ENCODE results near the gene PKDCC.
A peak's percentile ranks its signal among the peaks of the same experiment; 100 is the strongest.

The PKDCC gene

DNA sequence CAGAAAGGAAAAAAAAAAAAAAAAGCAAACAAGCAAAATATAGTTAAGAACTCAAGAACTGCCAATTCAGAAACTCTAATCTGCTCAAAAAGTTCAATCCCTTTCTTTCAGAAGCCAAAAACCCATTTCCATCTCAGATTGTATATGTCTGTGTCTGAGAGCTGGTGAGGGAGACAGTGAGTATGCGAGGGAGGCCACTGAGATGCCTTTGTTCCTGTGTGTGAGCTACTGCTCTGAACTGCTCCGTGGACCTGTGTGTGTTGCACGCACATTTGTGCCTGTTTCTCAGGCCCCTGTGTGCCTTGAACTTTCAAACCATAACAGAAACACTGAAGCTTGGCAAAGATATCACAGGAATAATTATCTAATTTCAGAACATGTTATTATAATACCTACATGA lies 2.5 kb upstream of the PKDCC start:
- no peak for TF ChIP-seq CTCF (IDR thresholded peaks at IDR 0.05; ENCODE audit: low read depth, low read length)
- no peak overlapping the region for H3K4me3 ChIP-seq (ENCODE audit: low read depth, low read length)

DNA sequence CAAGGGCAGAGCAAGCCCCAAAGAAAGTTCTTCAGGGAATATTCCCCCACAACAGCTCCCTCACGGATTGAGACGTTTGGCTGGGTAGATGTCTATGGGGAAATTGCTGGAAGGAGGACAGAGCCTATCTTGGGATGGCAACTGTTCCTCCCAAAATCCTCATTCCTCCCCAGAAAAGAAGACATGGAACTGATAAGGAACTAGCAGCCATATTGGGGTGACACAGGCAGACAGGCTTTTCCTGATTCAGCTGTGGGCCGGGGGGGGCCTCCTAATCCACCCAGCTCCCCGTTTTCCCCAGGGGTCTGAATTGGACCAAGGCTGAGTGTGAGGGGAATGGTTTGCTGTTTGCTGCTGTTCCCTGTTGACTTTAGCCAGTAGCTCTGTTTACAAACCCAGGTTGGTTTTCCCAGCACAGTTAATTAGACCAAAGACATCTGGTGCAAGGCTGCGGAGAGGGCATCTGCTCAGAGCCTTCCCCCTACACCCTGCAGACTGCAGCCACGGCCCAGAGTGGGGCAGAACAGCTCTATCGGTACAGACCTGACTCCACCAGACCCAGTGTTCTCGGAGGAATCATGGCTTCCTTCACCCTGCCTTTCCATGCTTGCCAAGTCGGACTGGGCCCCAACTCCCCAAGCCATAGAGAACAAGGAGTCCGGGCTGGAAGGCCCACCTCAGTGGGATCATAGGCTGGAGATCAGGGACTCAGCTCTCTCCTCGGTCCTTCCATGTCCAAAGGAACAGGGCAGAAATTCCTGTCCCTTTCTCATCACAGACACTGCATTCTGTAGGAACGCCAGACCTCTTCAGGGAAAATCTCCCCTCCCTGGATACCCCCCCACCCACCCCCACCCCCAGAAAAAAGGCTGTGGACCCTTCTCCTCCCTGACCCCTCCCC lies 1.7 kb upstream of the PKDCC start:
- no peak overlapping the region for H3K4me3 ChIP-seq (ENCODE audit: low read depth, low read length)
- no peak for TF ChIP-seq CTCF (IDR thresholded peaks at IDR 0.05; ENCODE audit: low read depth, low read length)

GRCh38 chr2:42046819-42047487 lies 868 bp upstream of the PKDCC start:
- TF ChIP-seq CTCF (IDR thresholded peaks at IDR 0.05; ENCODE audit: low read depth, low read length), result no peak
- peak overlapping the region; percentile 69 for H3K4me3 ChIP-seq (ENCODE audit: low read depth, low read length)

GRCh38 chr2:42048299-42049220 lies 739 bp downstream of the PKDCC start:
- peak overlapping the region; percentile 99 for H3K4me3 ChIP-seq (ENCODE audit: low read depth, low read length)
- no peak for TF ChIP-seq CTCF (IDR thresholded peaks at IDR 0.05; ENCODE audit: low read depth, low read length)

- peak overlapping the region; percentile 99 for H3K4me3 ChIP-seq (ENCODE audit: low read depth, low read length)
- TF ChIP-seq CTCF (IDR thresholded peaks at IDR 0.05; ENCODE audit: low read depth, low read length), result no peak
Measured at GRCh38 chr2:42049221-42050009, 1.6 kb downstream of the PKDCC start.

GRCh38 chr2:42050010-42050702 lies 2.3 kb downstream of the PKDCC start:
- no peak for TF ChIP-seq CTCF (IDR thresholded peaks at IDR 0.05; ENCODE audit: low read depth, low read length)
- H3K4me3 ChIP-seq (ENCODE audit: low read depth, low read length), result peak overlapping the region; percentile 99
